GM19193 (cell line): ENCODE measurements around the gene AGBL4.

Experiments used
- POLR2A ChIP-seq: IDR thresholded peaks from 4 replicates; pipeline ENCODE4 v1.6.1; 2011; ENCODE audit not compliant: insufficient read depth, insufficient read length; ENCODE audit errors: extremely low read depth

Gene AGBL4

DNA sequence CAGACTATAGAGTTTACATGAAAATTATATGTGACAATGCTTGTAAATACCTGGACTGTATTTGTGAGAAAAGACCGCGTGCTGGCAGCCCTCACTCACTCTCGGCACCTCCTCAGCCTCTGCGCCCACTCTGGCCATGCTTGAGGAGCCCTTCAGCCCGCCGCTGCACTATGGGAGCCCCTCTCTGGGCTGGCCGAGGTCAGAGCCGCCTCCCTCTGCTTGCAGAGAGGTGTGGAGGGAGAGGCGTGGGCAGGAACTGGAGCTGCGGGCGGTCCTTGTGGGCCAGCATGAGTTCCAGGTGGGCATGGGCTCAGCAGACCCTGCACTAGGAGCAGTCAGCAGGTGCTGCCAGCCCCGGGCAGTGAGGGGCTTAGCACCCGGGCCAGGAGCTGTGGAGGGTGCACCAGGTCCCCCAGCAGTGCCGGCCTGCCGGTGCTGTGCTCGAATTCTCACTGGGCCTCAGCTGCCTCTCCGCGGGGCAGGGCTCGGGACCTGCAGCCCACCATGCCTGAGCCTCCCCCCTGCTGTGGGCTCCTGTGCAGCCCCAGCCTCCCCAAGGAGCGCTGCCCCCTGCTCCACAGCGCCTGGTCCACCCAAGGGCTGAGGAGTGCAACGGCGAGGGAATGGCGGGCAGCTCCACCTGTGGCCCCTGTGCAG, 482.5 kb downstream of the AGBL4 start:
- TF ChIP-seq POLR2A = no peak

DNA sequence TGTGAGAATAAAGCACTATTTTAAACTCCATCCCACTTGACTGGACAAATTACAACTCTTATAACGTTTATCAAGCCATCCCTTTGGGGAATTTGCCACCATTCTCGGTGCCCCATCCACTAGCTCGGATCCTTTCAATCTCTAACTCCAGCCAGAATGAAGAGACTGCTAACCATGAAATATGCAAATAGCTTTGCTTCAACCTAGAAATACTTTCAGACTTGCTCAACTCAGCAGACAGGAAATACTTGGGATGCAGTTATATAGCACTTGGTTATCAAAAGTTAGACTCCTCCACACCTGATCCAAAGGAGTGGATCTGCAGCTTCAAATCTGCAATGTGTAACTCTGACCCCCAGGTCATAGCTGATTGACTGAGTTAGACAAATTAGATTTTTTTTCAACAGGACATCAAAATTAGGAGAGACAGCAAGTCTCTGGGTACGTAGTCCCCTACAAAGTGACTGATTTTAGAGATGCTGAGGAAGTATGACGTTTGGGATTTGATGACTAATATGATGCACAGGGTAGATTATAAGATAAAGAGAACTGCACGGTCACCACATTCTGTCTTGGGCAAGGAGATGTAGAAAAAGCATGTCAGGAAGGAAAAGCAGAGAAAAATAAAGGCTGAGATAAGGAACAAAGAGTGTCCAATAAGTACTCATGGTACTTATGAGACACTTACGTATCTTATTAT, 496.0 kb downstream of the AGBL4 start:
- TF ChIP-seq POLR2A = no peak

DNA sequence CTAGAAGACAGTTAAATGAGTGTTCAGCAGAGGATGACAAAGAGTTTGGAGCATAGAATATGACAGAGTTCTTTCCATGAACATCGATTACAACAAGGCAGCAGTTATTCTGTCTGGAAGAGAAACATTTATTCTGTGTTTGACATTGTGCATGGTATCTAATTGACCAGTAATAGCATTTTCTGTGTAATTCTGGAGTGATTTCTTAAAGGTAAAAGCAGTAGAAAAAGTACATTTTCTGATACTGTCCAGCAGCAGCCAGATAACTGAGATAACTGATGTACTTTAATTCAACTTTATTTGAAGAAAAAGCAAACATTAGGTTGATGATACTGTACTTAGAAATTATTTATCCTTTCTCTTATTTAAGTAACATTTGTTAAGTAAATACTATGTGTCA, 497.1 kb downstream of the AGBL4 start:
- no peak for TF ChIP-seq POLR2A

DNA sequence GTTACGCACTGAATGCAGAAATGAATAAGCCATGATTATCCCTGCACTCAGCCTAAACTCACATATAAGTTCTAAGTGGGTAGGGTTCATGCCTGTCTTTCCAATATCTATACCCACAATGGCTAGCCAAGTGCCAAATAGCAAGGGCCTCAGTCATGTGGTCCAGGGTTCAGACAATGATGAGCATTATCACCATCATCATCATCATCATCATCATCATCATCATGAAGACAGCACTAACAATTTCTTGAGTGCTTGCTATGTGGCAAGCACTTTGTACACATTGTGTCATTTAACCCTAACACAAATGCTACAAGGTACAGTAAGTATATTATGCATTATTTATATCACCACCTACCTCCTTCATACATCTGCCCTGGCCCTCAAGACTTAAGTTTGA, 500.0 kb downstream of the AGBL4 start:
- TF ChIP-seq POLR2A = no peak

DNA sequence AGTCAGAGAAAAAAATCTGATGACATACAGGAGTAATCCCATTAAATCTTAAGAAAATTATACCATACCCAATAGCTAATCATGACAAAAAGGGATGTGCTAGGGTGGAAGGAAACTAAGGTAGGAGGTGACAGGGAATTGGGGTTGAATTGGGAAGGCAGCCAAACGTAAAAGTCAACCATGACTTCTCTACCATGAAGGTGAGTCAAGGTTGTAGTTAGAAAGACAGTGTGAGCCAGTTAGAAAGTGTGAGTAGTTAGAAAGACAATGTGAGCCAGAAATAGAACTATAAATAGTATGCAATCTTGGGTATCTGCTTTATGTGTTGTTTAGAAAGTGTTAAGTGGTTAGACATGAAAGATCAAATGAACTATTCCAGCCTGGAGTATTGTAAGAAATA, 556.8 kb downstream of the AGBL4 start:
- no peak for TF ChIP-seq POLR2A

DNA sequence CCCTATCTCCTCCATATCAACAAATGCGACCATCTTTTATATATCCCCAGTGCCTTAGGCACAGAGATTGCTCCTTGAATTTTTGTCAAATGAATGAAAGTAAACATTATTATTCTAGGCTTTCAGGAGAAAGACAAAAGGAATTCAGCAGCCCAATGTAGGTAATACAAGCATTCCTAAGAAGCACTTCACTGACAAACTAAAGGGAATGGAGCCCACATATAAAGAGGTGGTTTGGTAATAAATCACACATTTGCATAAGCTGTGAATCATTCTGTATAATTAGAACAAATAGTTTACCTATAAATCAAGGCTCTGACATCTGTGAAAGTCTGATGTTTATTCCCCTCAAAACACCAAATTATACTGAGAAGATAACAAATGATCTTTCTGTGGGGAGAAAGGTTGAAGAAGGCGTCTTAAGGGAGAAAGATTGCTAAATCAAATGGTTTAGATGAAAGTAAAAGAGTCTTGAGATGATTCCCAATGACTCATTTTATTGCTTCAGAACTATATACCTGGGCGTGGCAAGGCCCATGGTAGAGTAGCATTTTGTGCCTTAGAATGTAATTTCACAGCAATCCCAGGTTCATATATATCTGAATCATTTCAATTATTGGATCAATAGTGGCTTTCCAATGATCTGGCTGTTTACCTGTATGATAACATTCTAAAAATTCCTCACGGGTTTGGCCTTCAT, 558.1 kb downstream of the AGBL4 start:
- no peak for TF ChIP-seq POLR2A

DNA sequence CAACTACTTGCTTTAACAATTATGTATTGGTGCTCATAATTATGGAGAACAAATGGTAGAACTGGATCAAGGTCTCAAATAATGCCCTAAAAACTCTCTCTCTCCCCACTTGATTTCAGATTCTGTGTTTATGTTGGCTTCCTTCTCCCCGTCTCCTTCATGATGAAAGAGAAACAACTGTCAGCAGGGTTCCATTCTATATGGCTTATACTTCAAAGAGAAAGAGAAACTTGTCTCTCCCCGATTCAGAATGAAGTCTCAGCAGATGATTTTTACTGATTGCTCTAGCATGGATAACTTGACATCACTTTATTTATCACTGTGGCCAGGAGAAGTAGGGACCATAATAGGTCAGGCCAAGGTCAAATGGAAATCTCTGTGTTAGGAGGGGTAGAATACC, 575.6 kb downstream of the AGBL4 start:
- TF ChIP-seq POLR2A = no peak

DNA sequence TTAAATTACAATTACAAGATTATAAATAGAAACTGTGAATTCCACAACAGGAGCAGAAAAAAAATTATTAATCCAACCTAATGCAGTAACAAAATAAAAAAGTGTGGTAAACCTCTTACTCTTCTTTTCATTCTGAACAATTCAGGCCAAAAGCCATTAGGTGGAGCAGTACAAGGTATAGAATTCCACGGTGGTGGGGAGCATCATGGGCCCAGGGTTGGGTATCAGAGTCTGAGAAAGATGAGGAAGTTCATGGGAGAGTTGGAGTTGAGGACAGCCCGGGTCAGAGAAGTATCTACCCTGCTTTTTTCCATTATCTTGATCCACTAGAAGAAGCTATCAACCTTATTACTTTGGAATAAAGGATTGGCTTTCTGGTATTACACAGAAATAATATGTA, 586.9 kb downstream of the AGBL4 start:
- TF ChIP-seq POLR2A = no peak

DNA sequence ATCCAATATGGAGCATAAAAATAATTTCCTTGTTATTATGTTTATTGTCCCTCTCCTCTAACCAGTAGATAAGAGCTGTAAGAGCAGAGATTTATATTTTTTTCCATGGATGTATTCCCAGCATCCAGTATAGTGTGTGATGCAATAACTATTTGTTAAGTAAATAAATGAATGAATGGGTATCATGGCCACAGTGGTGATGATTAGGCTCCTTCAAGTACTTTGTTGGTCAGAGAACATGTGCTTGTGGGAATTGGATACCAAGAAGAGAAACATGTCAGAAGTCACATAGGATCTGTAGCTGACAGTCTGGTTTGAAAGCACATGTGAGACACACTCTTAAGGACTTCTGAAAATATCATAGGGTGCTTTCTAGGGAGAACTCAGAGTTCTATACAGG, 588.5 kb downstream of the AGBL4 start:
- no peak for TF ChIP-seq POLR2A

DNA sequence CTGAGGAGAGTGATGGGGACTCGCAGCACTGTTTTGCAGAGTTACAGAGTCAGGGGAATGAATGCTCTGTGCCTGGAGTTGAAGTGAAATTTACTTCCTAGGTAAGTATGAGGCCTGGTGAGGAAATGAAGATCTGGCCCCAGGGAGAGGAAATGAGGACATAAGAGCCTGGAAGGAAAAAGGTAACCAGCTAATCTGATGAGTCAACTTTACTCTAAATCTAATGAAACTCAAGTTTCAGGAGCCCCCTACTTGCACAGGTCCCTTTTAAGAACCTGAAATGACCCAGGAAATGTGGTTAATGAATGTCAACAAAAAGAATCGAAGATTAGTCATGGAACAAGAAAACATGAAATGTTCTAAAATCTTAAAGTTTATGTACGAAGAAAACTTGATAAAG, 599.0 kb downstream of the AGBL4 start:
- TF ChIP-seq POLR2A = no peak

DNA sequence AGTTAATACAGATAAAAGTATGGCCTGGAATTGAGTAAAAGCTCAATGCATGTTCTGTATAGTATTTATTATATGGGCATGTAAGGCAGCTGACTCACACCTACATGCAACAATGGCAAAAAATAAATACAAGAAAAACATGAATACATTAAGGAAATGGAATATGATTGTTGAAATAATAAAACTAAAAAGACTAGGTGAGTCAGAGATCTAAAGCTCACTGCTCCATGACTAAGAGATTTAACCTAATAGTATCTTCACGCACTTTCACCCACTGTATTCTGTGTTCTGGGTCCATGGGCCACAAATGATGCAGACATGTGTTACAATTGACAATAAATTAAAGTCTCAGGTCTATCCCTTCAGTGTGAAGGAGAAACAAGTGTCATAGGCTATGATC, 607.0 kb downstream of the AGBL4 start:
- no peak for TF ChIP-seq POLR2A

DNA sequence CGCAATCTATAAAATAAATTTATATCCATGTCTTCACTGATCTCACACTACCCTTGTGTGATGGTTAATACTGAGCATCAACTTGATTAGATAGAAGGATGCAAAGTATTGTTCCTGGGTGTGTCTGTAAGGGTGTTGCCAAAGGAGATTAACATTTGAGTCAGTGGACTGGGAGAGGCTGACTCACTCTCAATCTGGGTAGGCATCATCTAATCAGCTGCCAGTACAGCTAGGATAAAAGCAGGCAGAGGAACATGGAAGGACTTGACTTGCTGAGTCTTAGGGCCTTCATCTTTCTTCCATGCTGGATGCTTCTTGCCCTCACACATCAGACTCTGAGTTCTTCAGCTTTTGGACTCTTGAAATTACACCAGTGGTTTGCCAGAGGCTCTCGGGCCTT, 615.4 kb downstream of the AGBL4 start:
- TF ChIP-seq POLR2A = no peak

DNA sequence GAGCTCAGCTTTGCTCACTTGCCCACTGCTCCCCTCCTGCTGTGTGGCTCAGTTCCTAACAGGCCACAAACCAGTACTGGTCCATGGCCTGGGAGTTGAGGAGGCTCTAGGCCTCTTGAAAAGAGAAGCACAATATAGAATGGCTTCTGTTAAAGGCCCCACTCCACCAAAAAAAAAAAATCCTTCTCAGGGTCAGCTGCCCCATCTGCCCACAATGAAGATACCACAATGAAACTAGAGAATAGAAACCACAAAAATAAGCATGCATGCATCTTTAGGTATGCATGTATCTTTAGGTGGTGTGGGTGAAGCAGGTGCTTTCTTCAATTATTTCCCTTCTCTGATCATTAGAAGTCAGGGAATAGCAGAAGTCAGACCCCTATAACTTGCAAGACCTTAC, 626.7 kb downstream of the AGBL4 start:
- TF ChIP-seq POLR2A = no peak

DNA sequence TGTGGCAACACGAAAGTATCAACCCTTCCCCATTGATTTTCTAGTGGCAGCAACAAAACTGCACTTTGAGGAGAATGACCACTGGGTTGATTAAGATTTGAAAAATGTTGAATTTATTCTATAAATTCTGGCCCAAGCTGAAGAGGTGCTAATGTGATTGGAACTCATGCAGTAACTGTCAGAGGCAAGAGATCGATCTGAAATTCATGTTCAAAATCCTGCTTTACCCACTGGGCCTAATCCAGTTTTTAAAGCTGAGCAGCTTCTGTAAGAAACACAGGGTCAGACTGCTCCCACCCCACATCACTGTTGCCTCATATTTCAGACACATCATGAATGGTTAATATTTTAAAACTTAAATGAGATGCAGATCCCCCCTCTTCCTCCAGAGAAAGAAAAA, 629.6 kb downstream of the AGBL4 start:
- TF ChIP-seq POLR2A = no peak

DNA sequence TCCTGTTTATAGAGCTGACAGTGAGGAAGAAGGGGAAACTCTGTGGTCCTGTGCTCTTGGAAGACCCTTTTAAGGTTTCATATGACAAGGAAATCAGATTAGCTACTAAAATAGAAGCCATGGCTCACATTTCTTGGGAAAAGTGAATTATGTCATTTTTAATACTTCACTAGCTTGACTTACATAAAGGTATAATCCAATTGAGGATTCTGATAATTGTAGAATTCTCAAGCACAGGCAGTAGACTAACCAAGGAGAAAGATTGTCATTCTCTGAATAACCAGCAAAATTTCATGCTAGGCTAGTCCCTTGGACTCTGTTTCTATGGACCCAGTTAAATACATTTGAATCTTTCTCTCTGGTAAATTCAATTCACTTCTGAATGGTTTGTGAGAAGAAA, 634.1 kb downstream of the AGBL4 start:
- TF ChIP-seq POLR2A = no peak

DNA sequence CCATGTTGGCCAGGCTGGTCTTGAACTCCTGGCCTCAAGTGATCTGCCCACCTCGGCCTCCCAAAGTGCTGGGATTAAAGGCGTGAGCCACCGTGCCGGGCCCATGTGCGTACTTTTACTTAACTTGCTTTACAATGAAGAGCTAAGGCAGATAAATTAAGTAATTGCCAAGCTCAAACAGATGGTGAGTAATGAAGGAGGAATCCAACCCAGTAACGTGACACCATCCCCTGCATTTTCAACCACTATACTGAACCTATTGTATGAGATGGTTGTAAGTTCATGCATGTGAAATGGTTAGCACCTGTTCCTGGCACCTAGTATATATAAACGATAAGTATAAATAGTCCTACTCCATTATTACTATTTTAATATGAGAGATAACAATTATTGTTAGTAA, 659.1 kb downstream of the AGBL4 start:
- no peak for TF ChIP-seq POLR2A
